Measurements from ENCODE around the gene MTCH1. TPM values are rescaled to one million over a fixed set of nuclear protein-coding genes. Genes with fewer than 3 reads are reported as not detected.
"Not testable (repeated sequence)": the region's sequence is repeated elsewhere in the genome, so short reads cannot be mapped to it uniquely, and the experiment has no call there.

Gene MTCH1
- total RNA-seq, 1 donor from 2014 or later, result 290 TPM

GRCh38 chr6:36949076-36949475 lies 36.9 kb downstream of the MTCH1 start:
- not testable (repeated sequence) for DNase-seq

DNA sequence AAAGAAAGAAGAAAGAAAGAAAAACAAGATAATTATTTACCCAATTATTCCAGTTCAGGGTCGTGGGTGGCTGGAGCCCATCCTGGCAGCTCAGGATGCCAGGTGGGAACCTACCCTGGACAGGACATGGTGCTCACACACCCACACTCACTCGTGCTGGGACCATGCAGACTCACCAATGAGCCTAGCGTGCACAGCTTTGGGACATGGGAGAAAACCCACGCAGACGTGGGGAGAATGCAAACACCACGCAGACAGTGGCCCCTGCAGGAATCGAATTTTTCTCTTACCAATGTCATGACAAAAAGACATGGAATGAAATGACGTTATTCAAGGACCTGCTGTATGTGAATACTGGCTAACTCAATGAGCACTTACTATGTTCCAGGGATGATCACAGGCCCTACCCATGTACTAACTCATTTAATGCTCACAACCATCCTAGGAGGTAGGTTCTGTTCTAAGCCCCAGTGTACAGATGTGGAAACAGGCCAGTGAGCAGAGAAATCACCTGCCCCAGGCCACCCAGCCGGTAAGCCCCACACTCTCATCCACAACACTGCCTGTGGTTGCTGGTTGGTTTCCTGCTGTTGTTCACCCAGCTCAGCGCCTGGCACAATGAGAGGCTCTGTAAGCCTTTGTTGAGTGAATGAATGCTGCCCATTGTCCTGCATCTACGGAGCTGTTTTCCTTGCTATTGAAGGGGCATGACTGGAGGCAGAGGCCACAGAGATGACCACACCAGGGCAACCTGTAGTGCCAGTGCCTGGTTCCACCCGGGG lies 38.2 kb downstream of the MTCH1 start:
- DNase-seq, result peak; percentile 26

DNA sequence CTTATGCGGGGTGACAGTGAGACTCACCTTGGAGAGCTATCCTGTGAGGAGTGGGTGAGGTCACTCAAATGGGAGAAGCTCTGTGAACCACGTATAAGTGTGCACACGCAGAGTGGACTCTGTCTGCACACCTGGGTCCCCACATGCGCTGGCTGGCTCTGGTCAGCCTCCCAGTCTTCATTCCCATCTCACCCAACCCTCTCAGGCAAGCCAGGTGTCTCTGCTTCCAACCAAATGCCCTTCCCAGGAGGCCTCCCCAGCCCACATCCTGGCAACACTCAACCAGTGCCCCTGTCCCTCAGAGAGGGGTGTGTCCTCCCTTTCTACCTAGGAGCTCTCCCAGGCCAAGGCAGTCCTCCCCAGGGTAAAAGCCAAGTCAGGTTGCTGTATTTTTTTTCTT lies 39.5 kb downstream of the MTCH1 start:
- DNase-seq, result no peak

GRCh38 chr6:36945301-36945700 lies 40.7 kb downstream of the MTCH1 start:
- no peak for DNase-seq

- DNase-seq, result no peak
Measured at GRCh38 chr6:36944650-36945049, 41.3 kb downstream of the MTCH1 start.

DNA sequence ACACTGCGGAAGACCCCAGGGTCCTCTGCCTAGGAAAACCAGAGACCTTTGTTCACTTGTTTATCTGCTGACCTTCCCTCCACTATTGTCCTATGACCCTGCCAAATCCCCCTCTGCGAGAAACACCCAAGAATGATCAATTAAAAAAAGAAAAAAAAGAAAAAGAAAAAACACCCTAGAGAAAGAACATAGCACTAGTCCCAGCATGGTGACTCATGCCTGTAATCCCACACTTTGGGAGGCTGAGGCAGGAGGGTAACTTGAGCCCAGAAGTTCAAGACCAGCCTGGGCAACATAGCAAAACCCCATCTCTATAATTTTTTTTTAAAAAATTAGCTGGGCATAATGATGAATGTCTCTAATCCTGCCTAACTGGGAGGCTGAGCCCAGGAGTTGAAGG lies 43.7 kb downstream of the MTCH1 start:
- not testable (repeated sequence) for DNase-seq

DNA sequence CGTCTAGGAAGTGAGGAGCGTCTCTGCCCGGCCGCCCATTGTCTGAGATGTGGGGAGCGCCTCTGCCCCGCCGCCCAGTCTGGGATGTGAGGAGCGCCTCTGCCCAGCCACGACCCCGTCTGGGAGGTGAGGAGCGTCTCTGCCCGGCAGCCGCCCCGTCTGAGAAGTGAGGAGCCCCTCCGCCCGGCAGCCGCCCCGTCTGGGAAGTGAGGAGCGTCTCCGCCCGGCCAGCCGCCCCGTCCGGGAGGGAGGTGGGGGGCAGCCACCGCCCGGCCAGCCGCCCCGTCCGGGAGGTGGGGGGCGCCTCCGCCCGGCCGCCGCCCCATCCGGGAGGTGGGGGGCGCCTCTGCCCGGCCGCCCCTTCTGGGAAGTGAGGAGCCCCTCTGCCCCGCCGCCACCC lies 44.4 kb downstream of the MTCH1 start:
- DNase-seq, result not testable (repeated sequence)

- no peak for DNase-seq
Measured at GRCh38 chr6:36940027-36940426, 46.0 kb downstream of the MTCH1 start.

GRCh38 chr6:36939005-36939404 lies 47.0 kb downstream of the MTCH1 start:
- not testable (repeated sequence) for DNase-seq

DNA sequence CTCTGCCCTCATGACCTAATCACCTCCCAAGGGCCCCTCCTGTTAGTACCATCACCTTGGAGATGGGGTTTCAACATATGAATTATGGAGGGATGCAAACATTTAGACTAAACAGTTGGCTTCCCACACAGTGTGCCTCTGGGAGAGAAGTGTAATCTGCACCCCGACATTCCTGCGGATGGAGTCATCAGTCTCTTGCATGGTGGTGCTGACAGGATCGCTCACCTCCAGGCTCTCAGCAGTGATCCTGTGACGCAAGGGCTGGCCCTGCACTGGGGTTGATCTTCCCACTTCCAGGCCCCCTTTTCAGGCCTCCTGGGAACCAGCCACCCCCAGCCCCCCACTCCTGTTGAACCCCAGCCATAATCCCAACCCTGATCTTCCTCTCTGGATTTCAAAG lies 47.5 kb downstream of the MTCH1 start:
- no peak for DNase-seq

- no peak for DNase-seq
Measured at GRCh38 chr6:36937896-36938295, 48.1 kb downstream of the MTCH1 start.

- no peak for DNase-seq
Measured at GRCh38 chr6:36936824-36937223, 49.2 kb downstream of the MTCH1 start.

DNA sequence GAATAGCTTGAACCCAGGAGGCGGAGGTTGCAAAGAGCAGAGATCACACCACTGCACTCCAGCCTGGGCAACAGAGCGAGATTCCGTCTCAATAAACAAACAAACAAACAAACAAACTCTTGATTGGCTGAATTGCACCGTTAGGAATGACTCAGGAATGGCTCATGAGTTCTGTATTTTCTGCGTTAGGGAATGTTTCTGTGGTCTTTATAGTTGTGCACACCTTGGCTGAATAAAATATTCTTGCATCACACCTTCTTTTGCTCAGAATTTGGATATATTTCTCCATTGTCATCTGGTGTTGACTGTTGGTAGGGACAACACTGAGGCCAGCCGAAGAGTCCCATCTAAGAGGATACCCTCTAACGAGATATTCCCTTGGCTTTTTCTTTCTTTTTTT lies 51.1 kb downstream of the MTCH1 start:
- DNase-seq, result no peak

DNA sequence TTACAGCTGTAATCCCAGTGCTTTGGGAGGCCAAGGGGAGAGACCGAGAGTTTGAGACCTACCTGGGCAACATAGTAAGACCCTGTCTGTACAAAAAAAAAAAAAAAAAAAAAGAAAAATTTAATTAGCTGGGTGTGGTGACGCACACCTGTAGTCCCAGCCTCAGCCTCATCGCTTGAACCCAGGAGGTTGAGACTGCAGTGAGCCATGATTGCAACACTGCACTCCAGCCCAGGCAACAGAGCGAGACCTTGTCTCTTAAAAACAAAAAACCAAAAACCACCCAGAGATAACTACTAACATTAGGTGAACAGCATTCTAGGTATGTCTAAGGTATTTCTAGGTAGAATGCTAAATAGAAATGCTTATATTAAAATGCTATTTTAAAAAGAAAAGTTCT lies 52.5 kb downstream of the MTCH1 start:
- DNase-seq, result no peak

- no peak for DNase-seq
Measured at GRCh38 chr6:36933102-36933501, 52.9 kb downstream of the MTCH1 start.

- DNase-seq, result no peak
Measured at GRCh38 chr6:36930483-36930882, 55.5 kb downstream of the MTCH1 start.

DNA sequence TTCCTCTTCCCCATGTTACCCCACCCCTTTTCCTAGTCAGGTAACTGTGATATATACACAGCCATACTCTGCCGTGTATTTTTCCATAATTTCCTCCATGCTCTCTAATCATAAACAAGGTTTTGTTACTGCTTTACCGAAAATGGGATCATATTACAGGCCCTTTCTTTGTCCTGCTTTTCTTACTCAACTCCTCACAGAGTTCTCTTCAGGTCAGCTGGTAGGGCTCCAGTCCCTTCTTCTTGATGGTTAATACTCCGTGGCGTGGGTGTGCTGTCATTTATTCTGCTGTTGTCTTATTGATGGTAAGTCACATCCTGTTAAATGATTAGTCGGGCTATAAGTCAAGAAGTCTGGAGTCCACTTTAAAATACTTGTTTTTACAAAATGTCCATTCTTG lies 56.4 kb downstream of the MTCH1 start:
- peak; percentile 20 for DNase-seq

DNA sequence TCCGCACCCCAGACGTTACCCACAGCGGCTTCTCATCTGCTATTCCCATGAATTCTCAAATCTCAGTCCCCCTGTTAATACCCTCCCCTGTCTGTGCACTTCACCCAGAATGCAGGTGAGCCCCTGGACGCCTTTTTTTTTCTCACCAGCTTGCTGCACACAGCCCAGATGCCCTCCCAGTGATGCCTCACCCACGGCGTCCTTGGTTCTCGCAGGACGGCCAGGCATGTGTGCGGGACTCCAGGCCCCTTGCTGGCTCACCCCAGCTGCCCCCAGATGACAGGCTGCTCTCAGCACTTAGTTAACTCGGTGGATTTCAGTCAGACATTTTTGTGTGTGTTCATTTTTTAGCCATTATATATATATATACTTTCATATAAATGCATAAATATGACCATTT lies 56.8 kb downstream of the MTCH1 start:
- no peak for DNase-seq

DNA sequence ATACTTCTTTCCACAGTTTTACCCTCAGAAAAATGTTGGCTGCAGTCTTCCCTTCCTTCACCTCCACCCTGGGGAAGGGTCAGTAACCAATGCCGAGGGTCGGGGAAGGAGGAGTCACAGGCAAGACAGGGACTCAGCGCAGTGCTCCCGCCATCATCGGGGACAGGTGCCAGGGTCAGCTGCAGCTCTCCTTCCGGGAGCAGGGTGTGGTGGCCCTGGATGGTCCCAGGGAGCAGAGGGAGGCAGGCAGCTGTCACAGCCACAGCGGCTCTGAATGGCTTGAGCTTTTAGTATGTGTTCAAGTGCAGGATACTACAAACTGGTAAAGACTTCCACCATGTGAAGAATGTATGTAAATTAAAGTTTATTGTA lies 57.5 kb downstream of the MTCH1 start:
- no peak for DNase-seq

- DNase-seq, result no peak
Measured at GRCh38 chr6:36927691-36928546, 58.1 kb downstream of the MTCH1 start.

GRCh38 chr6:36926708-36927513 lies 59.1 kb downstream of the MTCH1 start:
- DNase-seq, result no peak

- no peak for DNase-seq
Measured at GRCh38 chr6:36925809-36926208, 60.2 kb downstream of the MTCH1 start.

DNA sequence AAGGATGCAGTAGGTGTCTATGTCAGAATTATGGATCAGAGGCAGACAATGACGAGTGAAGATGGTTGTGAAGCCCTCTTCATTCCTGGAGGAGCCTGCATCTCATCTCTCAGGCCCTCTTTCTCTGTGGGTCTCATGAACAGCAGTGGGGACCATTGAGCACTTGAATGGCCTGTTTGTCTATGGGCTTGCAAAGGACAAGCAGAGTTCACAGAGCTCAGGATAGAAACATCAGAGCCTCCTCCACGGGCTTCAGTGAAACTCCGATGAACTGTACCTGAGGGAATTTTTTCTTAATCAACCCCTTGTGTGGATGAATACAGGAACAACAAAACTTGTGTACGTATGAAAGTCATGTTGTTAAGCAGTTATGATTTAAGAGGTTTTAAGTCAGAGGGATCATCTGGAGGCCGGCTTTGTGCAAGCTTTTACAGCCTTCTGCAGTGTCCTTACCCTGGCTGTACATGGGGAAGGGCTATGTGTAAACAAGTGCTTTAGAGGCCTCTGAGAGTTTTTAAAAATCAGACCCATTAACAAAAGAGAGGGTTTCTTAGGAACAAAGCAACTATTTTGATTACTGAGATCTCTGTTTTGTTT lies 61.1 kb downstream of the MTCH1 start:
- no peak for DNase-seq

Measured in dermis blood vessel endothelial cell (primary cell).